CD4-positive, alpha-beta T cell treated with Interleukin-2 at 100 ng/mL for 4 hours (primary cell): Measurements from ENCODE around the gene IL12A.

Experiments used
- DNase-seq: peaks from one replicate; pipeline ENCODE4 v3.0.0-alpha.2; 2020; ENCODE audit warnings: low spot score

The IL12A gene

DNA sequence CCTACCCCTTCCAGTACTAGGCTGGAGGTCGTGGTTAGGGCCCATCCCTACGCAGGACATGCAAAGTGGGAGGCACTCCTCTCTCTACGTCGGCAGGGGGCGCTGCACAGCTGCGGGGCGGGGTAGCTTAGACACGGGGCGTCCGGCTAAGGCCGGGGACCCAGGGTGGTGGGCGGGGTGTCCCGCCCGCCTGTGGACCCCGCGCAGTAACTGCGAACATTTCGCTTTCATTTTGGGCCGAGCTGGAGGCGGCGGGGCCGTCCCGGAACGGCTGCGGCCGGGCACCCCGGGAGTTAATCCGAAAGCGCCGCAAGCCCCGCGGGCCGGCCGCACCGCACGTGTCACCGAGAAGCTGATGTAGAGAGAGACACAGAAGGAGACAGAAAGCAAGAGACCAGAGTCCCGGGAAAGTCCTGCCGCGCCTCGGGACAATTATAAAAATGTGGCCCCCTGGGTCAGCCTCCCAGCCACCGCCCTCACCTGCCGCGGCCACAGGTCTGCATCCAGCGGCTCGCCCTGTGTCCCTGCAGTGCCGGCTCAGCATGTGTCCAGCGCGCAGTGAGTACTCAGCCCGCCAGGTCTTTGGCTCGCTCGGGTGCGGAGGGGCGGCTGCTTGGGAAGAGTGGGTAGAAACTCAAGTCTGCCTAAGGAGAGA is at the start of gene IL12A:
Gene IL12A (plus strand): TSS at position 219 of the 655 bp plus-strand sequence.
- DNase-seq, result peak; percentile 84

DNA sequence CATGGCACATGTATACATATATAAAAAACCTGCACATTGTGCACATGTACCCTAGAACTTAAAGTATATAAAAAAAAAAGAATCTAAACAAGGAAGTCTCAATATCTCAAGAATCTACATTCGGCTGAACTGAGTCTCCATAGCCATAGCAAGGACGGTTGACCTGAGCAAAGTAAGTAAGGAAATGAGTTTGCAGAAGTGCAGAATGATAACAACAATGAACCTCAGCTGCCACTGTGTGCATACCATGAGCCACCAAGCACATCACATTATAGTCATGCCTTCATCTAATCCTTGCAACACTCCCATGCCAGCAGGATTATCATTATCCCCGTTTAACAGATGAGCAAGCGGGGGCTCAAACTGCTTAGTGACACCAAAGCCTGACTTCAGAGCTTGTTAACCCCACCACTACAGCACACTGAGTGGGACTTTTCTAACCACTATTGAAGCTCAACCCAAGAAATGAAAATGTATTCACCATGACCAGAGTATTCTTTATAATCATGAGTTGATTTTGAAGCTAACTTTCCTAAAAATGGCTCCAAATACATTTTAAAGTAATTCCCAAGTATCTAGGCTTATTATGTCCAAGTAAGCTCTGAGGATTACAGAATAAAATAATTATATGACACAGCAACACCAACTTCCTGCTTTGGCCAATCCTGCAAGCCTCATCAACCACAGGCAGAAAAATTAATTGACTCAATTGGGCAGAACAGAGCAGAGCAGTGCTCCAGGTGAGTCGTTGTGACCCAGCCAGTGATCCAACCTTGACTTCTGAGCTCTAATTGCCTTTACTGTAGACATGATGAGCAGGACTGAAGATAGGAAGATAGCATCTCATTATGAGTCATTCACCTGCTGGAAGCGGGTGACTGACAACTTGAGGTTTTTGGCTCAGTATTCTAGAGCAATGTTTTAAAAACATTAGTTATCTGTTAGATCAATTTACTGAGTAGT is 47.3 kb upstream of the IL12A start:
- DNase-seq, result no peak

DNA sequence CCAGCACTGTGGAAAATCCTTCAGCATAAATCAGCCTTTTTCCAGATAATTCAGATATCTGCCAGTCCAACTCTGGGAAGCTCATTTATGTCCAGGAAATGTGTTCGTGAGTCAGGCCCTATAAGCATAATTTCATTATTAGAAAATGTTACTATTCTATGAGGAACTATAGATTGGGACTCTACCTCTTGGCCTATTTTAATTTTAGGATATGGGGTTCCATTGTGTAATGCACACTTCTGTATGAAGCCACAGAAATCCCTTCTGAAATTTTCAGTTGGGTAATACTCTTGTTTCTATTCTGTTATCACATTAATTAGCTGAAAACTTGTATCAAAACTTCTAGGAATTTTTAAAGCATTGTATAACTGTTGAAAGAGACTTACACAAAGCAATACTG is 43.9 kb upstream of the IL12A start:
- no peak for DNase-seq

DNA sequence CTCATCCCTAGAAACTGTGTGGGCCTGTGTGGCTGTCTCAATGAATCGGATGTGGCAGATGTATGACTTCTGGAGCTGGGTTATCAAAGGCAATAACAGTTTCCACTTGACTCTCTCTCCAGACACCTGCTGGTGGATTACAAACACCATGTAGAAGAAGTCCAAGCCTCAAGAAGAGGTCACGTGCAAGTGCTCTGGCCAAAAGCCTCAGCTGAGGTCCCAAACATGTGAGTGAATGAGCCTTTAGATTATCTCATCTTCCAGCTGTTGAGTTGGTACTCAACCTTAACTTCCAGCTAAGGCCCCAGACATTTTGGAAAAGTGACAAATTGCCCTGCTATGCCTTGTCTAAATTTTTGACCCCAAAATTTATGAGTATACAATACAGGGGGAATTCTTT is 42.7 kb upstream of the IL12A start:
- no peak for DNase-seq

DNA sequence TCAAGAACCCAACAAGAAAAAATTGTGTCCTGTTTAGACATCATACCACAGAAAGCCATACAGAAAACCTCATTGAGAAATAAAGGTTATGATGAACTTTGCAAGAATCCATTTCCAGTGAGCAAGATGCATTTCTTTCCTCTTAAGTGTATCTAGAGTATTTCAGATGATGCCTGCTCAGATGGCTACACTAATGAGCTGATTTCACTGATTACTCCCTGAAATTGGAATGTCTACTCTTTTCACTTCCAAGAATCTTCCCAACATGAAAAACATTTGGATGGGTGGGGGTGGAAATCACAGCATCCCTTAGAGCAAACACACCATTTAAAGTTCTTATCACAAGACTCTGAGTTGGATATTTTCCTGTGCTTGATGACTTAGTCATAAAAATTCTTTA is 41.4 kb upstream of the IL12A start:
- DNase-seq, result no peak

DNA sequence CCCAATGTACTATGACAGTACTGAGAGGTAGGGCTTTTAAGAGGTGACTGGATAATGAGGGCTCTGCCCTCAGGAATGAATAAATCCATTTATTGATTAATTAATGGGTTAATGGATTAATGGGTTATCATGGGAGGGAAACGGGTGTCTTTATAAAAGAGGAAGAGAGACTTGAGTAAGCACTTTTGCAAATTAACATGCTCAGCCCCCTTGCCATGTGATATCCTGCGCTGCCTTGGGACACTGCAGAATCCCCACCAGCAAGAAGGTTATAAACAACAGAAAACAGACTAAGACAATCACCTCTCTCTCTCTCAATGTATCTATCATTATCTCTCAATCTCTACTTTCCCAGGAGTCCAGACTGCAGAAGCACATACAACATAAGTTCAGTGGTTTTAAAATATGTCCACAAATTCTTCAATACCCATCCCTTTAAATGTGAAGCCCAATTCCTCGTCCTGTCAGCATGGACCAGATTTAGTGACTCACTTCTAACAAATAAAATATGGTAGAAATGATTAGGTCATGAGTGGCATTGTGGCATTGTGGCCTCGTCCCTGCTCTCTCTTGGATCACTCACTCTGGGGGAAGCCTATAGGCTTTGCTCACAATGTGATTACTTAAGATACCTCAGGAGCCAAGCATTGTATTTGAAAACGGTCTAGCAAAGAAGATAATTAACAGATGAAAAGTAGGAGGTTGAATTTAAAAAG is 40.0 kb upstream of the IL12A start:
- no peak for DNase-seq

DNA sequence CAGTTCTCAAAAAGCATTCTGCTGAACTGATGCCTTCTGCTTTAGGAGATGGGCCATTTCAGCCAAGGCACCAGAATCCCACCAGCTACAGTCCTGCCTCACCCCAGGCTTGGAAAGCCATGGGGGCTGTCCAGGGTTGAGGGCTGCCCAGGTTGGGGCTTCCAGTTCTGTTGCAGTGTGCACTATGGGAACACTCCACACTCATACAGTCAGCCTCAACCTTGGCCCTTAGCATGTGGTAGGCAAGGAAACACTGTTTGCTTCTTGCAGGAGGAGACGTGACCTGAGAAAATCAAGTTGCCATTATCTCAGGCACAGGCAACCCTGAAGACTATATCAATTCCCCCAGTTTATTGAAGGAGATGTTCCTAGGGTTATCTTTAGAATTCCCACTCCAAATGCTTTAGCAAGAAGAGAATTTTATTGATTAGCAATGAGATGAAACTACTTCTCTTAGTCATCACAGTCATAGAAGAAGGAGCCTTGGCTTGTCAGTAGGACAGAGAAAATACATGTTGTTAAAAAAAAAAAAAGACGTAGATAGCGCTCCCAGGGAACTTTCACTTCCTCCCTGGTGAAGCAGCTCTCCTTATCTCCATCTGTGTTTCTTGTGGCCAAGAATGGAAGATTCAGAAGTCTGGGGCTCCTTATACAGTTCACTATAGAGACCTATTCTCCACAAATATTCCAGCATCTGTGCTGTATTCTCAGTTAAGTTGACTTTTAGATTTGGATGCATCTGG is 38.3 kb upstream of the IL12A start:
- DNase-seq, result no peak

DNA sequence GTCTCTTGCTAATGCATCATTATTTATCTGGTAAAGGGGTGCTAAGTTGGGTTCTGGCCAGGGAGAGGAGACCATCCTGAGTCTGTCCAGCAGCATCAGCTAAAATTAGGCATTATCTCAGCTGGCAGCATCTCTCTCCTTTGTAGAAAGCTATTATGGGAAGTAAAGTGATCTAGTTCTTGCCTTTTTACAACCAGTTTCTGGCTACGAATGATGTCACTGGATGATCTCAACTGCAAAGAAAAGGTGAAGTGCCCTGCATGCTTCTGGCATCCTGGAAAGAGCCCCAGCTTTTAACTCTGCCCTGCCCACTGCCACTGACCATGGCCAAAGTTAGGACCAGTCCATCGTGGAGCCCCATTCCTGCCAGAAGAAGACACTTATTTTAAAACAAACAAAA is 37.1 kb upstream of the IL12A start:
- DNase-seq, result no peak

DNA sequence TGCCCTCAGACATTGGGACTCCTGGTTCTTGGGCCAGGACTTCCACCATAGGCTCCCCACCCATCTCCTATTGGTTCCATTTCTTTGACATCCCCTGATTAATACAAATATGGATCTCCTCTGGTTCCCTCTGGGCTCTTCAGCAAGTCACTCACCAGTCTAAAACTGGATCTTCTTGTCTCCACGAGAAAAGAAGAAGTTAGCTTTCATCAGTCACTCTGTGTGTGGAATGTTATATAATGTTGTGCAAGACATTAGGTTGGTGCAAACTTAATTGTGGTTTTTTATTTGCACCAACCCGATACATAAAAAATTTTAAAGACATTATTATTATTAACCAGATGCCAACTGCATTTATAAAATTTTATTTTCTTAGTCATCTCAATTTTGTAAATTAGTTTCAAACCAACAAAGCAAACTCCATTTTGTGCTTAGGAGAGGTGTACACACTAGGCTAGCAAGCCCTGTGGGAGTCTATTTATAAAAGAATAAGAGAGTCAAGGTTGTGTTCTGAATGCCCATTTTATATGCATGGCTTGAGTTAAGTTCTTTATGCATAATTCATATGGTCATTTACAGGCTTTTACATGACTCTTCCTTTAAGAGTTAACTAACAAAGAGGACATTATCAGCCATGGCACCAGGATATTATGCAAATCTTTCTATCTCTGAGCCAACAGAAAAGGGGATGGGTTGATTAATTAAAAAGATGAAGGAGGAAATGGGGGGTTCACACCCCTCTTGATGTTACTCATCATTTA is 35.1 kb upstream of the IL12A start:
- no peak for DNase-seq

DNA sequence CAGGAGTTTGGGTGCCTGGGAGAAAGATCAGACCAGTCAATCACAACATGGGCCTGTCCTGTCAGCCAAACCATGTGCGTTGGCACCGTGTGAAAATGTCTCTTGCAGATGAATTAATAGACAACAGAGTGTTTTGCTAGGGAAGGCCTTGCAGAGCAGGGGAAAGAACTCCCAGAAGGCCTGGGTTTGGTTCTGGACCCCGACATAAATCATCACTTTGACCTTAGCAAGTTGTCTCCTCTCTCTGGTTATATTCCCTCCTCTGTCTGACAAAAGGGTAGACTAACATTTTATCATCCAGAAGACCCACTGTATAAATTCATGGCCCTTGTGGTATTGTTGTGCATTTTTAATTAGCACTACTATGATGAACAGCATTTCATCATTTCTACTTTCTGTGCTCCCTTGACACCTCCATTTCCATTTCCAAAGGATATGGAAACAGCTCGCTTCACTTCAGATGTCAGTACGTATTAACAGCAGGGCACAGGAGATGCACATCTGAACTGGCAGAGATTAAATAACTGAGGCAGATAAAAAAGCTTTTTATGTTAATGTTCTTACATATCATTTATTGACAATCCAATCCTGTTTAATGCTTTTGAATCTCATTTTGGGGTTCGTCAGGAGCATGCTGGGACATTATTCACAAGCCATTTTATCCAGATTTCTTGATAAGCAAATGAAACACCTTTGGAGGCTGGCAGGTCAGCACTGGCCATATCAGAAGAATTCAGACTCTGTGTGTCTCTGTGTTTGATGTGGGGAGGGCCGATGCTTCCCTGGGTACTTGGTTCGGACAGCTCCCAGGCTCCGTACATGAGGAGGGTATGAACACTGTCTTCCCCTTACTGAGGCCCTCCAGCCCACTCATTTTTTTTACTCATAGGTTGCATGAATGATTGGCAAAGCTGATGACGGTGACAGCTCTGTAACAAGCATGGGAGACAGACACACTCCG is 28.2 kb upstream of the IL12A start:
- DNase-seq, result no peak

DNA sequence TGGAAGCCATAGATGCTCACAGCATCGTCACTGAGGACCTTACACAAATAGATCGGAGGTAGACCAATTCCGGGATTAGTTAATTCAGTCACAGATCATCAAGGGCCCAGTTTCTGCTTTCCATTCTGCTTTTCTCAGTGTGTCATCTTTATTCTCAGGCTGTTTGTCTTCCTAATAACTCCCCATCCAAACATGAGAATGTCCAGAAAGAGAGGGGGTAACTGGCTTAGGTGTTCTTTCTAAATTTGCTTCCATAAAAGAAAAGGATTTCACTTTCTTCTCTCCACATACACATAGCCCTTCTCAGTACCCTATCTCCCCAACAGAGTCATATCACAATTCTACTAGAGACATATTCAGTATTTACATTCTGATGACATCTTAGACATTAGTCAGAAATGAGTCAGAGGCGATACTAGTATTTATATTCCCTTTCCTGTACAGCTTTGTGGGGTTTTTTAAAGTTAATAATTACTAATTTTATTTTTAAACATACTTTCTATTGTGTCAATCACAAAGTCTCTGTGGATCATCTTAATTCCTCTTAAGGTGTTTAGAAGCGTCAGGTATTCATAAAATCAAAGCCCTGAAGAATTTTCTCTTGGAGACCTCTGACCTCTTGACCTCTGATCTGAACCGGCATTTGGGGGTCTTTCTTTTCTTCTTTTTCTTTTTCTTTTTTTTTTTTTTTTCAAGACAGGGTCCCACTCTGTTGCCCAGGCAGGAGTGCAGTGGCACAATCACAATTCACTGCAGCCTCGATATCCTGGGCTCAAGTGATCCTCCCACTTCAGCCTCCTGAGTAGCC is 24.3 kb upstream of the IL12A start:
- DNase-seq, result no peak

DNA sequence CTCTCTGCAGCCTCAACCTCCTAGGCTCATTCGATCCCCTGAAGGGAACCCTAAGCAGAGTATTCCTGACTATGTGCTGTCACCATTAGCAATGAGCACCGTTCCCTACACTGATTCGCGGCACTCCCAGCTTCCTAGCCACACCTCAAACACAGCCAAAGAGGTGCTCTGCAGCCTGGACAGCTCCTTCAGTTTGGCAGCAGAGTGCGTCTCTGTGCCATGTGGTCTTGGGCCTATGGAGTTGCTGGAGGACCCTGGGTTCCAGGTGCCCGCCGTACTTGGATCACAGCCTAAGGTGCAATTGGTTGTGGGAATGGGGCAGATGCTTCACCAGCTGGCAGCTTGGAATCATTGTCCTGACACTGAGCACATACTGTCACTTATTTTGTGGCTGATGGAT is 17.3 kb upstream of the IL12A start:
- DNase-seq, result no peak

DNA sequence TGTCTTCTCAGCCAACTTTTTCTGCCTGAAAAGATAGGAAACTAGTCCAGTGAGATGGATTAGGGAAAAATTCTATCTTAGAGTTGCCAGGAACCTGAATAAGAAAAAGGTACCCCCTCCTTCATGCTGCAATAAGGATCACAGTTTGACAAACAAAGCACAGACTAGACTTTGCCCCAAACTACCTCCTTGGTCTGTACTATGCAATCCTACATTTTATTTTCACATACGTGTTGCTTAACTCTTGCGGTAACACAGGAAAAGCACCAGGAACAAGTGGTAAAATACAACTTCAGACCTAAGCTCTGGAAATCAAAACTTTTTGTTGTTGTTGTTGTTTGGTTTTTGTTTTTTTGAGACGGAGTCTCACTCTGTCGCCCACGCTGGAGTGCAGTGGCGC is 11.3 kb upstream of the IL12A start:
- no peak for DNase-seq

DNA sequence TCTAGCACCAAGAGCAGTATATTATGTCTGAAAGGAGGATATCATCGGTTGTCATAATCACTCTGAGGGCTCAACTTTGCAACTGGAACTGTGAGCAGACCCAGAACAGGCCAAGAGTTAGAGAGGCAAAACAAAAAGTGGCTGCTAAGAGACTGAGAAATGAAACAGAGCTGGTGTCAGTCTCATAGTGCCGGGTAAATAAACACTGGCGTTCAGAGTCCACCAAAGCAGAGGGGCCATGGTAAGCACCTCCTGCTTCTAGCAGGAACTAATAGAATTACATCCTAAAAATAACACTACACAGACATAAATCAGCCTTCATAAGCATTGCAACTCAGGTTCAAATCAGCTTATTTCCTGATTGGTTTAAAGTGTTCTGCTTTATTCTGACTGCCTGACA is 10.3 kb upstream of the IL12A start:
- no peak for DNase-seq

DNA sequence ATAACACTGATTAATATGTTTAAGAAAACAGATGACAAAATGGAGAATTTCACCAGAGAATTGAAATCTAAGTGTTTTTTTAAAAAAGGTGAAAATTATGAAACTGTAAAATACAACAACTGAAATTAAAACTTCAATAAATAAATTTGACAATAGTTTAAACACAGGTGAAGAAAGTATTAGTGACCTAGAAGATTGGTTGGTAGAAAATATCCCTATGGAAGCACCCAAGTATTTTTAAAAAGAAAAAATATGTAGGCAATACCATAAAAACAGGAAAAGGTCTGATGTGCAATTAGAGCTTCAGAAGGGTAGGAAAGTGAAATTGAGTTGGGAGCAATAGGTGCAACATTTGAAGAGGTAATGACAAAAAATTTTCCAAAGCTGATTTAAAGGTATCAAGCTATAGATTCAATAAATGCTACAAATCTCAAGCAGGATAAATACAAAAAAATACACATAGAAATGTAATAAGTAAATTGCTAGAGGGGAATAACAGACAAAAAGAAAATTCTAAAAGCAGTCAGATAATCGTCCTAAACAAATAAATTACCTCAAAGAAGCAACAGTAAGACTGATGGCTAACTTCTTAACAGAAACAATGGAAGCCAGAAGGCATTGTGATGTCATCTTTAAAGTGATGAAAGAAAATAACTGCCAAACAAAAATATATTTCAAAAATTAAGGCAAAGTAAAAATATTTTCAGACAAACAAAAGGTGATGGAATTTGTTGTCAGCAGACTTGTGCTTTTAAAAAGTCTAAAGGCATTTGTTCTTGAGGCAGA is 9.5 kb upstream of the IL12A start:
- no peak for DNase-seq

DNA sequence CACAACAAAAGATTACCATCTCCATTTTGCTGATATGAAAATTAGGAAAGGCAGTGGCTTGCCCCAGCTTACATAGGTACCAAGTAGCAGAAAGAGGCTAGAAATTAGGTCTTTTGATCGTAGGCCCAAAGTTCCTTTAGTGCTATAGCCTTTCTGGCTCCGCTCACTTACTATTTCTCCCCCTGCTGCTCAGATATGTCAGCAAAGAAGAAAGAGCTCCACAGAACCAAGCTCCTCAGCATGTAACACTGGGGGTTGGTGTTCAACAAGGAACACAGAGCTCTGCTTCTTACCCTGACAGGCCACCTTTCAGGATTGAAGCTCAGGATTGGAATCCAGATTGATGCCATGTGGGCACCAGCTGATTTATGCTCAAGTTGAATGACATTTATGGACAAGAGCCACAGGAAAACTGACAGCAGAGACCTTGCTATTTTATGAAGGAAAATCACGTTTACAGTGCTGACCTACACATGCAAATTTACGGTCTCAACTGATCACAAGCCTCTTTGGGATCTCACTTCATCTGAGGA is 6.1 kb upstream of the IL12A start:
- DNase-seq, result no peak

DNA sequence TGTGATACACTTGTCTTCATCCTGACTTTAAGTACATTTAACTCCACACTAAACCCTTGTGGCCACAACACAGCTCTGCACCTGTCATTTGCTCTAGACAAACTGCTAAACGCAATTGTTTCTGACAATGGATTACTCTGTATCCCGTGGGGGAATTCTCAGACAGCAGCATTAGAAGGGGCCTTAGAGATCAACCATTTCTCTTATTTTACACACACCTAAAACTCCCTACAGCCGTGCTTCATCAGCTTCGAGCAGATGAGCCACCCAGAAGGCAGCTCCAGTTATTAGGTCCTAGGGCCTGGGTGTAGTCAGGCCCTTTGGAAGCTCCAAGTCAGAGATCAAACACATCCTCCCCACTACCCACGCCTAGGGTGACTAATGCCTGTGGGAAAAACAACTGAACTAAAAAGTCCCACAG is 1.3 kb upstream of the IL12A start:
- no peak for DNase-seq
